ENCODE measurements around the gene CLIP3. TPM values are rescaled to one million over a fixed set of nuclear protein-coding genes. Genes with fewer than 3 reads are reported as not detected.

CLIP3 gene
- total RNA-seq, 1 donor = 13.4 TPM

GRCh38 chr19:35973487-35973886 is 59.2 kb downstream of the CLIP3 start:
- Histone ChIP-seq H3K4me1 (ENCODE audit: insufficient read depth, low read length) (no peaks in the 10 kb centered on the region), H3K27me3 (ENCODE audit: insufficient read depth, low read length) (peaks cover 4% of the 10 kb centered on the region), H3K79me2 (ENCODE audit: insufficient read depth, low read length) (no peaks in the 10 kb centered on the region), H4K20me1 (ENCODE audit: insufficient read depth, low read length) (no peaks in the 10 kb centered on the region), H3K4me3 (ENCODE audit: insufficient read depth, low read length) (no peak overlapping the region), H2AFZ (ENCODE audit: low read length) (no peak overlapping the region), H3K27ac (ENCODE audit: low read depth, low read length) (no peak overlapping the region), H3K9me3 (ENCODE audit: low read depth, low read length) (no peaks in the 10 kb centered on the region), H3K36me3 (ENCODE audit: insufficient read depth, low read length) (no peaks in the 10 kb centered on the region), H3K4me2 (ENCODE audit: insufficient read depth, low read length) (no peak overlapping the region)
- no peak for TF ChIP-seq CTCF (IDR thresholded peaks at IDR 0.05; ENCODE audit: extremely low read depth, low read depth, low read length)
- DNase-seq (ENCODE audit: insufficient read length, low spot score, missing footprints) = no peak

GRCh38 chr19:35966771-35967170 is 65.9 kb downstream of the CLIP3 start:
- no peaks in the 10 kb centered on the region for H4K20me1 ChIP-seq (ENCODE audit: insufficient read depth, low read length)
- H3K27ac ChIP-seq (ENCODE audit: low read depth, low read length) = no peak overlapping the region
- no peaks in the 10 kb centered on the region for H3K79me2 ChIP-seq (ENCODE audit: insufficient read depth, low read length)
- H3K27me3 ChIP-seq (ENCODE audit: insufficient read depth, low read length) = peaks cover 4% of the 10 kb centered on the region
- no peak overlapping the region for H3K4me2 ChIP-seq (ENCODE audit: insufficient read depth, low read length)
- no peaks in the 10 kb centered on the region for H3K9me3 ChIP-seq (ENCODE audit: low read depth, low read length)
- no peak for DNase-seq (ENCODE audit: insufficient read length, low spot score, missing footprints)
- H2AFZ ChIP-seq (ENCODE audit: low read length) = no peak overlapping the region
- no peaks in the 10 kb centered on the region for H3K4me1 ChIP-seq (ENCODE audit: insufficient read depth, low read length)
- H3K36me3 ChIP-seq (ENCODE audit: insufficient read depth, low read length) = no peaks in the 10 kb centered on the region
- no peak for TF ChIP-seq CTCF (IDR thresholded peaks at IDR 0.05; ENCODE audit: extremely low read depth, low read depth, low read length)
- H3K4me3 ChIP-seq (ENCODE audit: insufficient read depth, low read length) = no peak overlapping the region

Other genes starting within 250 kb of the CLIP3 start
- not detected in 2 replicates for gene PRODH2, start 220.0 kb downstream of the CLIP3 start, total RNA-seq
- gene NPHS1, start 180.4 kb downstream of the CLIP3 start, total RNA-seq = not detected in 2 replicates
- gene KIRREL2, start 176.0 kb downstream of the CLIP3 start, total RNA-seq = not detected in 2 replicates
- 2.1 and 3.6 TPM in 2 replicates for gene APLP1, start 164.3 kb downstream of the CLIP3 start, total RNA-seq
- 4.4 and 5.8 TPM in 2 replicates for gene NFKBID, start 132.3 kb downstream of the CLIP3 start, total RNA-seq
- 0.36 and 1.5 TPM in 2 replicates for gene HCST, start 130.3 kb downstream of the CLIP3 start, total RNA-seq
- 0.36 TPM in 1 of 2 replicates, not detected in the other for gene TYROBP, start 124.6 kb downstream of the CLIP3 start, total RNA-seq
- gene LRFN3, start 96.5 kb downstream of the CLIP3 start, total RNA-seq = 4.4 and 6.9 TPM in 2 replicates
- 15.3 and 21.0 TPM in 2 replicates for gene SDHAF1, start 37.7 kb downstream of the CLIP3 start, total RNA-seq
- under 0.01 TPM in 1 of 2 replicates, not detected in the other for gene SYNE4, start 24.1 kb downstream of the CLIP3 start, total RNA-seq
- 8.3 and 12.3 TPM in 2 replicates for gene ALKBH6, start 18.7 kb downstream of the CLIP3 start, total RNA-seq
- 3.2 and 5.1 TPM in 2 replicates for gene THAP8, start 21.4 kb upstream of the CLIP3 start, total RNA-seq
- gene WDR62, start 22.0 kb upstream of the CLIP3 start, total RNA-seq = 1.4 and 1.8 TPM in 2 replicates
- not detected in 2 replicates for gene OVOL3, start 78.3 kb upstream of the CLIP3 start, total RNA-seq
- gene POLR2I, start 82.0 kb upstream of the CLIP3 start, total RNA-seq = 22.4 and 33.6 TPM in 2 replicates
- 126 and 136 TPM in 2 replicates for gene TBCB, start 82.6 kb upstream of the CLIP3 start, total RNA-seq
- 400 and 420 TPM in 2 replicates for gene CAPNS1, start 107.2 kb upstream of the CLIP3 start, total RNA-seq
- 8.3 and 13.6 TPM in 2 replicates for gene COX7A1, start 119.6 kb upstream of the CLIP3 start, total RNA-seq
- gene ZNF565, start 181.8 kb upstream of the CLIP3 start, total RNA-seq = 6.9 and 7.1 TPM in 2 replicates
- gene ZNF146, start 182.2 kb upstream of the CLIP3 start, total RNA-seq = 65.7 and 82.2 TPM in 2 replicates

Data from osteoblast (primary cell).